Esophagus squamous epithelium (tissue), 5 donors: Measurements from ENCODE around the gene RGS3. TPM values are rescaled to one million over a fixed set of nuclear protein-coding genes. Genes with fewer than 3 reads are reported as not detected.

ENCODE experiments used
- DNase-seq: peaks from one replicate; lab custom pipeline; 2025; lab: John Stamatoyannopoulos, UW
- H3K27ac ChIP-seq, 4 donors: fragments of 200-600 bp; sonication (generic); one replicate each; pipeline ENCODE4 v1.5.1; 2016 to 2019; ENCODE audit warnings: mild to moderate bottlenecking in 1 of 4
- H3K27me3 ChIP-seq, 4 donors: fragments of 200-600 bp; sonication (generic); 1 replicate in 3 of 4; 2 replicates in 1 of 4; pipeline versions ENCODE4 v1.5.1 to v1.6.0; 2017 to 2021; ENCODE audit warnings: antibody characterized with exemption in 1 of 4
- H3K36me3 ChIP-seq, 3 donors: fragments of 200-600 bp; sonication (generic); one replicate each; pipeline ENCODE4 v1.5.1; 2016 to 2019
- H3K4me1 ChIP-seq, 3 donors: fragments of 200-600 bp; sonication (generic); one replicate each; pipeline ENCODE4 v1.5.1; 2017 to 2019
- H3K4me3 ChIP-seq, 4 donors: fragments of 200-600 bp; sonication (generic); 1 replicate in 3 of 4; 2 replicates in 1 of 4; pipeline ENCODE4 v1.5.1; 2016 to 2019; ENCODE audit warnings: mild to moderate bottlenecking in 2 of 4, moderate library complexity in 1 of 4
- H3K9me3 ChIP-seq, 3 donors: fragments of 200-600 bp; sonication (generic); one replicate each; pipeline ENCODE4 v1.5.1; 2016 to 2019
- CTCF ChIP-seq, 6 experiments: fragments of 450-650 bp in 4 of 6; fragments of 200-600 bp in 2 of 6; sonication (generic) in 2 of 6; IDR thresholded peaks; one replicate each; pipeline ENCODE4 v1.5.1; 2016 to 2019; ENCODE audit warnings: antibody characterized with exemption in 6 of 6, mild to moderate bottlenecking in 4 of 6, moderate library complexity in 4 of 6
- POLR2A ChIP-seq, 4 donors: fragments of 450-650 bp; IDR thresholded peaks; one replicate each; pipeline ENCODE4 v1.6.1; 2017; ENCODE audit warnings: antibody characterized with exemption in 4 of 4, mild to moderate bottlenecking in 4 of 4, moderate library complexity in 3 of 4
- WGBS, 2 donors: methylation state at CpG; one replicate each; pipeline ENCODE4 v1.1.5; 2018; 5-methylcytosine and 5-hydroxymethylcytosine counted together
- intact Hi-C: fragments of 100-400 bp; cut with DNase I; formaldehyde crosslinking; loops from one replicate; pipeline ENCODE4 v1.15.0; 2022
- total RNA-seq, 4 donors: library from RNA; depleted of rRNA; stranded (reverse); fragments of >200 nt; gene quantifications; one replicate each; pipeline ENCODE4 v1.1.0, GENCODE V29; 2016
- donor health status: DM: yes; HTN: yes; CAD: no.

RGS3 gene
- total RNA-seq, 4 donors from 2014 or later: 9.7 to 16.3 (median 12.7) TPM

GRCh38 chr9:113528088-113528487, 64.6 kb downstream of the RGS3 start:
- peak overlapping the region in 3 of 4 donors; percentile 55 to 75 (median 60) for H3K27ac ChIP-seq
- 61 to 80% methylated on average over 3 to 5 of the region's 6 CpGs for WGBS, 2 donors

GRCh38 chr9:113528811-113529210, 65.3 kb downstream of the RGS3 start:
- TF ChIP-seq POLR2A (IDR thresholded peaks at IDR 0.05) (no peak), CTCF (IDR thresholded peaks at IDR 0.05) (no peak)
- peaks cover 10 to 49% (median 42%) of the 10 kb centered on the region in 3 donors for H3K4me1 ChIP-seq
- H3K27ac ChIP-seq: no peak overlapping the region
- no peaks in the 10 kb centered on the region for H3K9me3 ChIP-seq
- intact Hi-C loops: no loop called here
- no peak overlapping the region for H3K4me3 ChIP-seq
- DNase-seq: no peak
- H3K27me3 ChIP-seq: no peaks in the 10 kb centered on the region
- peaks cover 0 to 33% (median 6%) of the 10 kb centered on the region in 3 donors for H3K36me3 ChIP-seq
- 91 to 100% methylated on average over 1 of the region's 2 CpGs for WGBS, 2 donors

More at GRCh38 chr9:113528088-113528487, 64.6 kb downstream of the RGS3 start:
- TF ChIP-seq CTCF (IDR thresholded peaks at IDR 0.05) (no peak), POLR2A (IDR thresholded peaks at IDR 0.05) (no peak)
- intact Hi-C loops: no loop called here
- Histone ChIP-seq H3K27me3 (no peaks in the 10 kb centered on the region), H3K4me3 (no peak overlapping the region), H3K4me1 (peaks cover 11 to 57% (median 50%) of the 10 kb centered on the region in 3 donors), H3K36me3 (peaks cover 0 to 39% (median 6%) of the 10 kb centered on the region in 3 donors), H3K9me3 (no peaks in the 10 kb centered on the region)
- DNase-seq: no peak

GRCh38 chr9:113529336-113530009, 65.9 kb downstream of the RGS3 start:
- Histone ChIP-seq H3K9me3 (no peaks in the 10 kb centered on the region), H3K4me3 (no peak overlapping the region), H3K4me1 (peaks cover 10 to 43% (median 36%) of the 10 kb centered on the region in 3 donors), H3K27me3 (no peaks in the 10 kb centered on the region), H3K27ac (no peak overlapping the region), H3K36me3 (peaks cover 0 to 26% (median 6%) of the 10 kb centered on the region in 3 donors)
- DNase-seq: no peak
- no peak for TF ChIP-seq CTCF (IDR thresholded peaks at IDR 0.05)
- TF ChIP-seq POLR2A (IDR thresholded peaks at IDR 0.05): no peak
- 80 to 84% methylated on average over 5 to 6 of the region's 7 CpGs for WGBS, 2 donors
- intact Hi-C loops: no loop called here

- no peak for DNase-seq
- 79 to 85% methylated on average over 4 of the region's 4 CpGs for WGBS, 2 donors
- Histone ChIP-seq H3K9me3 (no peaks in the 10 kb centered on the region), H3K36me3 (peaks cover 0 to 20% (median 6%) of the 10 kb centered on the region in 3 donors), H3K27ac (no peak overlapping the region), H3K27me3 (no peaks in the 10 kb centered on the region), H3K4me1 (peaks cover 5 to 37% (median 29%) of the 10 kb centered on the region in 3 donors), H3K4me3 (no peak overlapping the region)
- TF ChIP-seq POLR2A (IDR thresholded peaks at IDR 0.05): no peak
- TF ChIP-seq CTCF (IDR thresholded peaks at IDR 0.05): no peak
- intact Hi-C loops: no loop called here
Observed at GRCh38 chr9:113530022-113530635, 66.6 kb downstream of the RGS3 start.

- peaks cover 0 to 20% (median 6%) of the 10 kb centered on the region in 3 donors for H3K36me3 ChIP-seq
- no peak overlapping the region for H3K4me3 ChIP-seq
- intact Hi-C loops: no loop called here
- no peak overlapping the region for H3K27ac ChIP-seq
- 100% methylated on average over 1 of the region's 1 CpG for WGBS, 2 donors
- peaks cover 5 to 37% (median 25%) of the 10 kb centered on the region in 3 donors for H3K4me1 ChIP-seq
- no peaks in the 10 kb centered on the region for H3K27me3 ChIP-seq
- no peaks in the 10 kb centered on the region for H3K9me3 ChIP-seq
- DNase-seq: no peak
- TF ChIP-seq CTCF (IDR thresholded peaks at IDR 0.05): no peak
- no peak for TF ChIP-seq POLR2A (IDR thresholded peaks at IDR 0.05)
Observed at GRCh38 chr9:113530942-113531341, 67.4 kb downstream of the RGS3 start.
